Left ventricle myocardium inferior (tissue), 1 donor: ENCODE results near the gene ACRBP. TPM values are rescaled to one million over a fixed set of nuclear protein-coding genes. Genes with fewer than 3 reads are reported as not detected.

ENCODE experiments used
- DNase-seq: peaks from one replicate; pipeline ENCODE4 v3.0.0-alpha.2; 2020
- H3K27ac ChIP-seq: fragments of 200-600 bp; replicated peaks from 2 replicates; pipeline ENCODE4 v1.8.0; 2021
- H3K27me3 ChIP-seq: fragments of 200-600 bp; 2 replicates; pipeline ENCODE4 v1.8.0; 2021; ENCODE audit warnings: low read depth
- H3K36me3 ChIP-seq: fragments of 200-600 bp; 2 replicates; pipeline ENCODE4 v1.8.0; 2021
- H3K4me1 ChIP-seq: fragments of 200-600 bp; 2 replicates; pipeline ENCODE4 v1.8.0; 2021
- H3K4me3 ChIP-seq: fragments of 200-600 bp; 2 replicates; pipeline ENCODE4 v1.8.0; 2021; ENCODE audit warnings: mild to moderate bottlenecking, moderate library complexity
- H3K9me3 ChIP-seq: fragments of 200-600 bp; replicated peaks from 2 replicates; pipeline ENCODE4 v1.8.0; 2021
- CTCF ChIP-seq: fragments of 200-600 bp; IDR thresholded peaks from 2 replicates; pipeline ENCODE4 v1.8.0; 2021; ENCODE audit warnings: antibody characterized with exemption, mild to moderate bottlenecking, borderline replicate concordance
- intact Hi-C: fragments of 100-400 bp; cut with micrococcal nuclease; formaldehyde crosslinking; loops from one replicate; pipeline ENCODE4 v1.11.0; 2022
- total RNA-seq: library from RNA; stranded (reverse); fragmentation: NEBNext Ultra II Directional; extraction: Animal tissue kit (Norgen Biotek cat#: 25700); gene quantifications from one replicate; pipeline ENCODE4 v1.2.1, GENCODE V29; 2021
- donor health status: DM: no; HTN: yes; CAD: no; lungs with severe emphysema.

Gene ACRBP
- total RNA-seq, 1 donor from 2014 or later: 1.4 TPM

GRCh38 chr12:6641131-6641530 is 6.1 kb downstream of the ACRBP start:
- intact Hi-C loops: no loop called here
- Histone ChIP-seq H3K4me1 (no peaks in the 10 kb centered on the region), H3K27me3 (no peaks in the 10 kb centered on the region), H3K27ac (no peak overlapping the region), H3K4me3 (no peak overlapping the region), H3K9me3 (peaks cover 12% of the 10 kb centered on the region), H3K36me3 (no peaks in the 10 kb centered on the region)
- no peak for TF ChIP-seq CTCF
- no peak for DNase-seq

GRCh38 chr12:6640497-6640896 is 6.7 kb downstream of the ACRBP start:
- Histone ChIP-seq H3K4me3 (no peak overlapping the region), H3K27me3 (no peaks in the 10 kb centered on the region), H3K27ac (no peak overlapping the region), H3K9me3 (peaks cover 12% of the 10 kb centered on the region), H3K36me3 (no peaks in the 10 kb centered on the region), H3K4me1 (no peaks in the 10 kb centered on the region)
- TF ChIP-seq CTCF: no peak
- DNase-seq: no peak
- intact Hi-C loops: no loop called here

GRCh38 chr12:6639151-6639801 is 8.0 kb downstream of the ACRBP start:
- H3K36me3 ChIP-seq: no peaks in the 10 kb centered on the region
- H3K4me1 ChIP-seq: no peaks in the 10 kb centered on the region
- H3K27me3 ChIP-seq: no peaks in the 10 kb centered on the region
- no peak overlapping the region for H3K27ac ChIP-seq
- no peak for TF ChIP-seq CTCF
- peaks cover 7% of the 10 kb centered on the region for H3K9me3 ChIP-seq
- intact Hi-C loops: no loop called here
- no peak overlapping the region for H3K4me3 ChIP-seq
- DNase-seq: no peak

- Histone ChIP-seq H3K9me3 (no peaks in the 10 kb centered on the region), H3K4me1 (no peaks in the 10 kb centered on the region), H3K36me3 (no peaks in the 10 kb centered on the region), H3K4me3 (no peak overlapping the region), H3K27ac (no peak overlapping the region), H3K27me3 (no peaks in the 10 kb centered on the region)
- no peak for TF ChIP-seq CTCF
- no peak for DNase-seq
- intact Hi-C loops: no loop called here
These were observed 8.9 kb downstream of the ACRBP start for GRCh38 chr12:6638305-6638704.

GRCh38 chr12:6635856-6636531 is 11.2 kb downstream of the ACRBP start, which contains the start of gene LPAR5:
Gene LPAR5, minus strand, starts transcription at chr12:6635959. Its CDS starts 14,711 bp downstream, at chr12:6621248.
- Histone ChIP-seq H3K27ac (peak within 1 kb of the TSS; percentile 18), H3K9me3 (no peaks in the 10 kb centered on the region), H3K4me1 (peaks cover 15% of the 10 kb centered on the region), H3K27me3 (no peaks in the 10 kb centered on the region), H3K4me3 (peak within 1 kb of the TSS; percentile 23), H3K36me3 (no peaks in the 10 kb centered on the region)
- DNase-seq: no peak
- TF ChIP-seq CTCF: no peak
- intact Hi-C loops: no loop called here
